ENCODE results near the gene MTMR3.

MTMR3 gene

GRCh38 chr22:30010789-30011405 is 127.9 kb downstream of the MTMR3 start:
- Histone ChIP-seq H3K4me2 (ENCODE audit: low read length) (no peak overlapping the region), H3K4me3 (ENCODE audit: low read length) (no peak overlapping the region), H3K27ac (ENCODE audit: low read depth, low read length) (no peak overlapping the region), H3K4me1 (ENCODE audit: control insufficient read depth, low read length) (no peaks in the 10 kb centered on the region), H3K79me2 (ENCODE audit: control insufficient read depth, low read length) (no peaks in the 10 kb centered on the region), H3K36me3 (ENCODE audit: control insufficient read depth, low read length) (peaks cover 6% of the 10 kb centered on the region; the same call in 1 of the 2 replicates), H3K9me3 (ENCODE audit: control insufficient read depth, insufficient read depth, low read length) (no peaks in the 10 kb centered on the region), H3F3A (ENCODE audit: control insufficient read depth, insufficient read depth) (no peaks in the 10 kb centered on the region), H3K27me3 (ENCODE audit: control insufficient read depth, low read length) (no peaks in the 10 kb centered on the region), H3K9me2 (replicated peaks; ENCODE audit: control insufficient read depth, low read length) (no peaks in the 10 kb centered on the region), H4K20me1 (ENCODE audit: control insufficient read depth, insufficient read depth, low read depth, low read length) (no peaks in the 10 kb centered on the region)
- no peak for TF ChIP-seq CTCF (IDR thresholded peaks at IDR 0.05; ENCODE audit: low read depth, low read length, poor library complexity, severe bottlenecking)
- TF ChIP-seq EZH2phosphoT487 (IDR thresholded peaks at IDR 0.05; ENCODE audit: borderline replicate concordance, low read length), result no peak

DNA sequence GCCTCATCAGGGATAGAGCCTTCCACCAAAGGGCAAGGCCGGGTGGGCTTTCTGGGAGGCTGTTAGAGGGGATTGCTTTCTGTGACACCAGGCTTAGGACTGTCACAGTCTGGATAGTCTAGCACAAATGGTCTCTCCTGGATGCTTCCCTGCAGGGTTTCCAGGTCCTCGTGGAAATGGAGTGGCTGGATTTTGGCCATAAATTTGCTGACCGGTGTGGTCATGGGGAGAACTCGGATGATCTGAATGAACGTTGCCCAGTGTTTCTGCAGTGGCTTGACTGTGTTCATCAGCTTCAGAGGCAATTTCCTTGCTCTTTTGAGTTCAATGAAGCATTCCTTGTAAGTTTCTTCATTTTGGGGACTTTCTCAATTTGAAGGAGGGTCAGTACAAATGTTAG is 130.2 kb downstream of the MTMR3 start:
- H3K36me3 ChIP-seq (ENCODE audit: control insufficient read depth, low read length), result peaks cover 10% of the 10 kb centered on the region; the same call in 1 of the 2 replicates
- TF ChIP-seq EZH2phosphoT487 (IDR thresholded peaks at IDR 0.05; ENCODE audit: borderline replicate concordance, low read length) (no peak), CTCF (IDR thresholded peaks at IDR 0.05; ENCODE audit: low read depth, low read length, poor library complexity, severe bottlenecking) (no peak)

DNA sequence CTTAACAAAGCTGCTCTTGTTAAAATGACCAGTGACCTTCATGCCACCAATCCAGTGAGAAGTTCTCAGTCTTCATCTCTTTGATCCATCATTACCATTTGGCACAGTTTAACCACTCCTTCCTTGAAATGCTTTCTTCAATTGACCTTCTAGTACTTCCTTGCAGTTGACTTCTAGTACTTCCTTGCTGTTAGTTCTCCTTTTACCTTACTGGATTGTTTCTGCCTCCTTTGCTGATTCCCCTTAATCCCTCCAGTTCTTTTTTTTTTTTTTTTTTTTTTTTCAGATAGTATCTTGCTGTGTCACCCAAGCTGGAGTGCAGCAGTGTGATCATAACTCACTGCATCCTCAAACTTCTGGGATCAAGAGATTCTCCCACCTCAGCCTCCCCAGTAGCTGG is 131.3 kb downstream of the MTMR3 start:
- no peaks in the 10 kb centered on the region for H4K20me1 ChIP-seq (ENCODE audit: control insufficient read depth, insufficient read depth, low read depth, low read length)
- no peak overlapping the region for H3K27ac ChIP-seq (ENCODE audit: low read depth, low read length)
- no peaks in the 10 kb centered on the region for H3K9me2 ChIP-seq (replicated peaks; ENCODE audit: control insufficient read depth, low read length)
- peaks cover 10% of the 10 kb centered on the region; the same call in 1 of the 2 replicates for H3K36me3 ChIP-seq (ENCODE audit: control insufficient read depth, low read length)
- H3K4me1 ChIP-seq (ENCODE audit: control insufficient read depth, low read length), result no peaks in the 10 kb centered on the region
- no peaks in the 10 kb centered on the region for H3F3A ChIP-seq (ENCODE audit: control insufficient read depth, insufficient read depth)
- H3K27me3 ChIP-seq (ENCODE audit: control insufficient read depth, low read length), result no peaks in the 10 kb centered on the region
- TF ChIP-seq EZH2phosphoT487 (IDR thresholded peaks at IDR 0.05; ENCODE audit: borderline replicate concordance, low read length), result no peak
- no peak for TF ChIP-seq CTCF (IDR thresholded peaks at IDR 0.05; ENCODE audit: low read depth, low read length, poor library complexity, severe bottlenecking)
- H3K9me3 ChIP-seq (ENCODE audit: control insufficient read depth, insufficient read depth, low read length), result no peaks in the 10 kb centered on the region
- no peak overlapping the region for H3K4me2 ChIP-seq (ENCODE audit: low read length)
- H3K79me2 ChIP-seq (ENCODE audit: control insufficient read depth, low read length), result no peaks in the 10 kb centered on the region
- H3K4me3 ChIP-seq (ENCODE audit: low read length), result no peak overlapping the region

More for the DNA sequence above, 130.2 kb downstream of the MTMR3 start:
- H3K4me3 ChIP-seq (ENCODE audit: low read length), result no peak overlapping the region
- H3K4me2 ChIP-seq (ENCODE audit: low read length), result no peak overlapping the region
- H4K20me1 ChIP-seq (ENCODE audit: control insufficient read depth, insufficient read depth, low read depth, low read length), result no peaks in the 10 kb centered on the region
- H3K4me1 ChIP-seq (ENCODE audit: control insufficient read depth, low read length), result no peaks in the 10 kb centered on the region
- H3K9me2 ChIP-seq (replicated peaks; ENCODE audit: control insufficient read depth, low read length), result no peaks in the 10 kb centered on the region
- H3K27me3 ChIP-seq (ENCODE audit: control insufficient read depth, low read length), result no peaks in the 10 kb centered on the region
- no peaks in the 10 kb centered on the region for H3K9me3 ChIP-seq (ENCODE audit: control insufficient read depth, insufficient read depth, low read length)
- no peak overlapping the region for H3K27ac ChIP-seq (ENCODE audit: low read depth, low read length)
- H3F3A ChIP-seq (ENCODE audit: control insufficient read depth, insufficient read depth), result no peaks in the 10 kb centered on the region
- H3K79me2 ChIP-seq (ENCODE audit: control insufficient read depth, low read length), result no peaks in the 10 kb centered on the region

Data from DOHH2 (cell line).